GM19238 (cell line): ENCODE measurements around the gene NECTIN1.

Source experiments
- DNase-seq: peaks from one replicate; pipeline ENCODE4 v3.0.0; 2011; ENCODE audit warnings: low spot score; ENCODE audit not compliant: insufficient read length

The NECTIN1 gene

DNA sequence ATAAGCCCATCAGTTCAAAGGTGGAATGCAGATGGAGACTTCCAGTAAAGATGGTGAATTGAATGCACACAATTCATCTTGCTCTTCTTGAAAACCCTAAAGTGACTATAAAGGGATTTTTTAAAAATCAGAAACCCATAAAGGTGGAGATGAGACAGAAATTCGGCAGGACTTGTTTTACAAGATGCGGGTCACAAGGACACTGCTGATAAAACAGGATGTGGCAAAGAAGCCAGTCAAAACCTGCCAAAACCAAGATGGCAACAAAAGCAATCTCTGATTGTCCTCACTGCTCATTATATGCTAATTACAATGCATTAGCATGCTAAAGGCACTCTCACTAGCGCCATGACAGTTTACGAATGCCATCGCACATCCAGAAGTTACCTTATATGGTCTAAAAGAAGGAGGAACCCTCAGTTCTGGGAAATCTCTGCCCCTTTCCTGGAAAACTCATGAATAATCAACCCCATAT is 137.1 kb downstream of the NECTIN1 start:
- DNase-seq: no peak

DNA sequence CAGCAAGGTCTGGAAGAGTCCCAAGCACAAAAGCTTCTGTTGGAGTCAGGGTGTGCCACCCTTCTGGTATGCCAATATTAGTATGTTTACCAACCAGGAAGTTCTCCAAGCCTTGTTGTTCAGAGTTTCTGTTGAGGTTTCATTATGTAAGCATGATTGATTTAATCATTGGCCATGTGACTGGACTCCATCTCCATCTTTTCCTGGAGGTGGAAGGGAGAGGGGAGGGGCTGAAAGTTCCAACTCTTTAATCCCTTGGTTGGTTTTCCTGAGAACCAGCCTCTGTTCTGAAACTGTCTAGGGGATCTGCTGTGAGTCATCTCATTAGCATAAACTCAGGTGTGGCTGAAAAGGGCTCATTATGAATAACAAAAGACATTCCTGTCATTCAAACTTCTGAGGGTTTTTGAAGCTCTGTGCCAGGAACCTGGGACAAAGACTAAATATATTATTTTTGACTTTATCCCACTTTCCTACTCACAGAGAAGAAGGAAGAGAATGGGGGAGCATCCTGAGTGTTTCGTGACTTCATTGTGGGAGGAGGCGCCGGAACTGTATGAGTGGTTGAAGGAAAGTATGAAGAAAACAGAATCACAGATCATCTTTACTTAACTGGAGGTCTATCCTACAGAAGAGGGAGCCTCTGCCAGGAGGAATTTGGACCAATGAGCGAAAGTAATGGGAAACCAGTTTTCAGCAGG is 138.2 kb downstream of the NECTIN1 start:
- DNase-seq: no peak

- DNase-seq: no peak
Measured at GRCh38 chr11:119589001-119589400, 140.0 kb downstream of the NECTIN1 start.
